RWPE1 (cell line): ENCODE results near the gene IRAK4.

Source experiments
- CTCF ChIA-PET: fragments of 350-600 bp; sonication (Branson Sonifier 250); formaldehyde crosslinking; extraction: SDS; loops from one replicate; lab custom pipeline; 2021; lab: Yijun Ruan, JAX
- POLR2A ChIA-PET: fragments of 400-600 bp; formaldehyde crosslinking; extraction: SDS; loops from one replicate; lab custom pipeline; 2020; ENCODE audit warnings: antibody characterized with exemption; ENCODE audit not compliant: low non-redundant PET; lab: Yijun Ruan, JAX
- DNase-seq: peaks from one replicate; pipeline ENCODE4 v3.0.0; 2012; ENCODE audit warnings: low spot score
- H3K27ac ChIP-seq: fragments of 450-650 bp; 2 replicates; pipeline ENCODE4 v1.5.1; 2017
- CTCF ChIP-seq: fragments of 450-650 bp; conservative IDR thresholded peaks from 2 replicates; pipeline ENCODE4 v1.5.1; 2017; ENCODE audit warnings: low read depth, mild to moderate bottlenecking

The IRAK4 gene

GRCh38 chr12:43816168-43816567, 57.4 kb downstream of the IRAK4 start:
- DNase-seq, result no peak
- H3K27ac ChIP-seq, result no peak overlapping the region
- CTCF ChIA-PET, result interaction anchor here (0.6 kb wide), 2 partner anchors 90 to 128 kb away, joined by 3 to 4 read pairs; no protein-coding TSS in a partner anchor
- TF ChIP-seq CTCF, result no peak
- POLR2A ChIA-PET, result no interaction called here

- ChIA-PET CTCF (no interaction called here), POLR2A (no interaction called here)
- TF ChIP-seq CTCF, result no peak
- no peak for DNase-seq
- no peak overlapping the region for H3K27ac ChIP-seq
Measured at GRCh38 chr12:43824207-43824775, 65.5 kb downstream of the IRAK4 start.

- POLR2A ChIA-PET, result no interaction called here
- H3K27ac ChIP-seq, result no peak overlapping the region
- no peak for TF ChIP-seq CTCF
- CTCF ChIA-PET, result interaction anchor here (0.6 to 0.7 kb wide), 2 partner anchors 43 to 57 kb away, joined by 3 read pairs; no protein-coding TSS in a partner anchor
- no peak for DNase-seq
Measured at GRCh38 chr12:43826681-43827080, 67.9 kb downstream of the IRAK4 start.

- CTCF ChIA-PET, result interaction anchor here (0.6 to 0.7 kb wide), 2 partner anchors 43 to 56 kb away, joined by 3 read pairs; no protein-coding TSS in a partner anchor
- POLR2A ChIA-PET, result no interaction called here
- DNase-seq, result no peak
- TF ChIP-seq CTCF, result no peak
- no peak overlapping the region for H3K27ac ChIP-seq
Measured at GRCh38 chr12:43827093-43827492, 68.3 kb downstream of the IRAK4 start.

GRCh38 chr12:43832463-43833168, 73.9 kb downstream of the IRAK4 start:
- ChIA-PET CTCF (interaction anchor here (0.6 kb wide), 1 partner anchor 27 kb away, joined by 3 read pairs; no protein-coding TSS in a partner anchor), POLR2A (no interaction called here)
- no peak overlapping the region for H3K27ac ChIP-seq
- no peak for DNase-seq
- no peak for TF ChIP-seq CTCF

- no peak for DNase-seq
- no peak for TF ChIP-seq CTCF
- POLR2A ChIA-PET, result interaction anchor here (1.4 kb wide), 1 partner anchor 29 kb away, joined by 4 read pairs; the partner anchor contains the start of gene TWF1
- CTCF ChIA-PET, result no interaction called here
- H3K27ac ChIP-seq, result peak overlapping the region; percentile 79
Measured at GRCh38 chr12:43835264-43835655, 76.5 kb downstream of the IRAK4 start.
